K562 (cell line): Measurements from ENCODE around the gene DIP2C.

Source experiments
- CHD2 ChIP-seq: IDR thresholded peaks from 2 replicates; pipeline ENCODE4 v1.6.1; 2011; ENCODE audit warnings: low read depth, low read length
- HDAC6 ChIP-seq: IDR thresholded peaks from 2 replicates; pipeline ENCODE4 v1.6.1; 2012; ENCODE audit warnings: low read depth, mild to moderate bottlenecking, control low read depth, inconsistent platforms, low read length, moderate library complexity
- POLR2A ChIP-seq: fragments of 450-650 bp; conservative IDR thresholded peaks from 2 replicates; pipeline ENCODE4 v1.6.1; 2016
- ZNF77 ChIP-seq: fragments of 250-450 bp; sonication (Bioruptor Pico); IDR thresholded peaks from 2 replicates; pipeline ENCODE4 v1.5.0; 2020
- TF ChIP-seq, protein P1 (sequence below), 3 experiments: IDR thresholded peaks in 2 of 3; conservative IDR thresholded peaks in 1 of 3; 2 replicates each; pipeline ENCODE4 v1.5.1; 2011 to 2012; ENCODE audit warnings: low read length in 3 of 3, mild to moderate bottlenecking in 3 of 3, control low read depth in 2 of 3, improper control_type of control experiment in 1 of 3, inconsistent platforms in 1 of 3, low read depth in 1 of 3, mixed read lengths in 1 of 3, moderate library complexity in 1 of 3; ENCODE audit not compliant: insufficient read depth in 2 of 3
- TF ChIP-seq, protein P2 (sequence below): sonication (generic); formaldehyde crosslinking; IDR thresholded peaks from 2 replicates; pipeline ENCODE4 v1.8.0; 2022; ENCODE audit warnings: mild to moderate bottlenecking, missing genetic modification reagents
- TF ChIP-seq, protein P3 (sequence below): IDR thresholded peaks from 2 replicates; pipeline ENCODE4 v1.6.1; 2016; ENCODE audit warnings: missing genetic modification characterization, missing compliant biosample characterization

DNA sequence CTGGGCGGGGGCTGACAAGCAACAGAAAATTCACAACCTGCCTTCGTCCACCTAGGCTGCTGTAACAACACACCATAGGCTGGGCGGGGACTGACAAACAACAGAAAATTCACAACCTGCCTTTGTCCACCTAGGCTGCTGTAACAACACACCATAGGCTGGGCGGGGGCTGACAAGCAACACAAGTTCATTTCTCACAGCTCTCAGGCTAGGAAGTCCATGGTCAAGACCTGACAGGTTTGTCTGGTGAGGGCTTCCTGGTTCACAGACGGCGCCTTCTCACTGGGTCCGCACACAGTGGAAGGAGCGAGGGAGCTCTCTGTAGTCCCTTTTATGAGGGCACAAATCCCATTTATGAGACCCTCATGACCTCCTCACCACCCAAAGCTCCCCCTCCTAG, 52.2 kb downstream of the DIP2C start:
- TF ChIP-seq HDAC6 (no peak), POLR2A (no peak), ZNF77 (CRISPR knock-in tag) (no peak), CHD2 (no peak)
- TF ChIP-seq, protein P1, sequence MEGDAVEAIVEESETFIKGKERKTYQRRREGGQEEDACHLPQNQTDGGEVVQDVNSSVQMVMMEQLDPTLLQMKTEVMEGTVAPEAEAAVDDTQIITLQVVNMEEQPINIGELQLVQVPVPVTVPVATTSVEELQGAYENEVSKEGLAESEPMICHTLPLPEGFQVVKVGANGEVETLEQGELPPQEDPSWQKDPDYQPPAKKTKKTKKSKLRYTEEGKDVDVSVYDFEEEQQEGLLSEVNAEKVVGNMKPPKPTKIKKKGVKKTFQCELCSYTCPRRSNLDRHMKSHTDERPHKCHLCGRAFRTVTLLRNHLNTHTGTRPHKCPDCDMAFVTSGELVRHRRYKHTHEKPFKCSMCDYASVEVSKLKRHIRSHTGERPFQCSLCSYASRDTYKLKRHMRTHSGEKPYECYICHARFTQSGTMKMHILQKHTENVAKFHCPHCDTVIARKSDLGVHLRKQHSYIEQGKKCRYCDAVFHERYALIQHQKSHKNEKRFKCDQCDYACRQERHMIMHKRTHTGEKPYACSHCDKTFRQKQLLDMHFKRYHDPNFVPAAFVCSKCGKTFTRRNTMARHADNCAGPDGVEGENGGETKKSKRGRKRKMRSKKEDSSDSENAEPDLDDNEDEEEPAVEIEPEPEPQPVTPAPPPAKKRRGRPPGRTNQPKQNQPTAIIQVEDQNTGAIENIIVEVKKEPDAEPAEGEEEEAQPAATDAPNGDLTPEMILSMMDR (IDR thresholded peaks at IDR 0.05 in 2 of 3, conservative IDR thresholded peaks at IDR 0.05 in 1 of 3; ENCODE audit: insufficient read depth in 2 of 3, low read depth in 1 of 3, low read length in 3 of 3), result no peak
- TF ChIP-seq, protein P2, sequence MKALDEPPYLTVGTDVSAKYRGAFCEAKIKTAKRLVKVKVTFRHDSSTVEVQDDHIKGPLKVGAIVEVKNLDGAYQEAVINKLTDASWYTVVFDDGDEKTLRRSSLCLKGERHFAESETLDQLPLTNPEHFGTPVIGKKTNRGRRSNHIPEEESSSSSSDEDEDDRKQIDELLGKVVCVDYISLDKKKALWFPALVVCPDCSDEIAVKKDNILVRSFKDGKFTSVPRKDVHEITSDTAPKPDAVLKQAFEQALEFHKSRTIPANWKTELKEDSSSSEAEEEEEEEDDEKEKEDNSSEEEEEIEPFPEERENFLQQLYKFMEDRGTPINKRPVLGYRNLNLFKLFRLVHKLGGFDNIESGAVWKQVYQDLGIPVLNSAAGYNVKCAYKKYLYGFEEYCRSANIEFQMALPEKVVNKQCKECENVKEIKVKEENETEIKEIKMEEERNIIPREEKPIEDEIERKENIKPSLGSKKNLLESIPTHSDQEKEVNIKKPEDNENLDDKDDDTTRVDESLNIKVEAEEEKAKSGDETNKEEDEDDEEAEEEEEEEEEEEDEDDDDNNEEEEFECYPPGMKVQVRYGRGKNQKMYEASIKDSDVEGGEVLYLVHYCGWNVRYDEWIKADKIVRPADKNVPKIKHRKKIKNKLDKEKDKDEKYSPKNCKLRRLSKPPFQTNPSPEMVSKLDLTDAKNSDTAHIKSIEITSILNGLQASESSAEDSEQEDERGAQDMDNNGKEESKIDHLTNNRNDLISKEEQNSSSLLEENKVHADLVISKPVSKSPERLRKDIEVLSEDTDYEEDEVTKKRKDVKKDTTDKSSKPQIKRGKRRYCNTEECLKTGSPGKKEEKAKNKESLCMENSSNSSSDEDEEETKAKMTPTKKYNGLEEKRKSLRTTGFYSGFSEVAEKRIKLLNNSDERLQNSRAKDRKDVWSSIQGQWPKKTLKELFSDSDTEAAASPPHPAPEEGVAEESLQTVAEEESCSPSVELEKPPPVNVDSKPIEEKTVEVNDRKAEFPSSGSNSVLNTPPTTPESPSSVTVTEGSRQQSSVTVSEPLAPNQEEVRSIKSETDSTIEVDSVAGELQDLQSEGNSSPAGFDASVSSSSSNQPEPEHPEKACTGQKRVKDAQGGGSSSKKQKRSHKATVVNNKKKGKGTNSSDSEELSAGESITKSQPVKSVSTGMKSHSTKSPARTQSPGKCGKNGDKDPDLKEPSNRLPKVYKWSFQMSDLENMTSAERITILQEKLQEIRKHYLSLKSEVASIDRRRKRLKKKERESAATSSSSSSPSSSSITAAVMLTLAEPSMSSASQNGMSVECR, result no peak
- TF ChIP-seq, protein P3, sequence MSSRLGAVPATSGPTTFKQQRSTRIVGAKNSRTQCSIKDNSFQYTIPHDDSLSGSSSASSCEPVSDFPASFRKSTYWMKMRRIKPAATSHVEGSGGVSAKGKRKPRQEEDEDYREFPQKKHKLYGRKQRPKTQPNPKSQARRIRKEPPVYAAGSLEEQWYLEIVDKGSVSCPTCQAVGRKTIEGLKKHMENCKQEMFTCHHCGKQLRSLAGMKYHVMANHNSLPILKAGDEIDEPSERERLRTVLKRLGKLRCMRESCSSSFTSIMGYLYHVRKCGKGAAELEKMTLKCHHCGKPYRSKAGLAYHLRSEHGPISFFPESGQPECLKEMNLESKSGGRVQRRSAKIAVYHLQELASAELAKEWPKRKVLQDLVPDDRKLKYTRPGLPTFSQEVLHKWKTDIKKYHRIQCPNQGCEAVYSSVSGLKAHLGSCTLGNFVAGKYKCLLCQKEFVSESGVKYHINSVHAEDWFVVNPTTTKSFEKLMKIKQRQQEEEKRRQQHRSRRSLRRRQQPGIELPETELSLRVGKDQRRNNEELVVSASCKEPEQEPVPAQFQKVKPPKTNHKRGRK (tag), result no peak
